ENCODE data around the gene MBNL2. TPM values are rescaled to one million over a fixed set of nuclear protein-coding genes. Genes with fewer than 3 reads are reported as not detected.

Gene MBNL2
- total RNA-seq, 1 experiment from 2014 or later: 17.8 TPM

DNA sequence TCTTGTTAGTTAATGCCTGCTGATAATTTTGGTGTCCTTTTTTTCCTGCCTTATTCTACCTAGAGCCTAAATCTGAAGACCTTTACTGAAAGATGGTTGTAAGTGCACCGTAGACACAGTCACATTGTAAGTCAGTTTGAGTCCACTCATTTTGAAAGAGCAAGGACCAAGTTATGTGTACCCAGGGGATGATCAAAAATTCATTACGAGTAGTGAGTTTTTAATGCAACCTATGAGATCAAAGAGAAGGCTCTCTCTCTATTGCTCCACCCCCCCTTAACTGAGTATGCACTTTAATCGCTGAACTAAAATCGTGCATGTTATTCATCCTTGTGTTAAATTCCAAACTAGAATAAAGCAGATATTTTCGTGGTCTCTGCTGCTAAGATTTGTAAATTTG lies 213.7 kb downstream of the MBNL2 start:
- ChIA-PET CTCF (no interaction called here), POLR2A (ENCODE audit: unreplicated experiment) (interaction anchor here (0.6 kb wide), 1 partner anchor 23 kb away, joined by 3 read pairs; no protein-coding TSS in a partner anchor)
- peaks cover 33% of the 10 kb centered on the region for H3K79me2 ChIP-seq (ENCODE audit: low read length)
- H2AFZ ChIP-seq (ENCODE audit: low read length): peak overlapping the region; percentile 4; the same call in 1 of the 2 replicates
- no TSS peak for BruUV-seq (replicated peaks)
- no peak for ATAC-seq
- no peaks in the 10 kb centered on the region for H3K9me3 ChIP-seq (ENCODE audit: low read length)
- H4K20me1 ChIP-seq (ENCODE audit: low read length): no peaks in the 10 kb centered on the region
- peak overlapping the region; percentile 93 for H3K4me3 ChIP-seq (ENCODE audit: low read length)
- H3K27me3 ChIP-seq (ENCODE audit: low read length): no peaks in the 10 kb centered on the region
- intact Hi-C loops (cut with micrococcal nuclease): loop anchor here (10.0 kb wide), 1 partner anchor 1649 kb away; no protein-coding TSS in a partner anchor
- DNase-seq: no peak
- peak overlapping the region; percentile 21; the same call in 1 of the 2 replicates for H3K9ac ChIP-seq (ENCODE audit: low read length)
- H3K36me3 ChIP-seq (ENCODE audit: low read depth, low read length): no peaks in the 10 kb centered on the region
- peaks cover 9% of the 10 kb centered on the region for H3K4me1 ChIP-seq (ENCODE audit: insufficient read depth, low read length)
- H3K27ac ChIP-seq (ENCODE audit: low read length): no peak overlapping the region
- H3K4me2 ChIP-seq (ENCODE audit: low read length): peak overlapping the region; percentile 93
- no peaks in the 10 kb centered on the region for H3K9me2 ChIP-seq (replicated peaks; ENCODE audit: low read length)
- no peak for TF ChIP-seq EZH2phosphoT487 (IDR thresholded peaks at IDR 0.05; ENCODE audit: borderline replicate concordance, low read length)
- TF ChIP-seq EZH2 (IDR thresholded peaks at IDR 0.05; ENCODE audit: low read length, unreplicated experiment): no peak
- TF ChIP-seq CTCF (conservative IDR thresholded peaks at IDR 0.05; ENCODE audit: low read depth, low read length): no peak
- no peaks in the 10 kb centered on the region for H3F3A ChIP-seq (ENCODE audit: low read length, unreplicated experiment)

DNA sequence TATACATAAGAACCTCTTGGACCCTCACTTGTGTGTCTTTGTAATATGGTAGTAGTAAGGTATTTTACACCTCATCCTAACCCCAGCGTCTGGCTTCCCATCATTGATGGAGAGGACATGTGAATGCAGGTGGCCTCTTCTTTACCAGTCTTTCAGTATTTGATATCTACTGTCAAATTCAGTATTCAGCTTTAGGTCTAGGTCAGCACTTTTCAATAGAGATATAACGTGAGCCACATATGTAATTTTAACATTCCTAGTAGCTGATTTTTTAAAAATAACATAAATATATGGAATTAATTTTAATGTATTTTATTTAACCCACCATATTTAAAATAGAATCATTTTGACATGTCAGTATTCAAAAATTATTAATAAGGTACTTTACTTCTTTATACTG lies 214.7 kb downstream of the MBNL2 start:
- no peak for ATAC-seq
- no peak overlapping the region for H3K9ac ChIP-seq (ENCODE audit: low read length)
- BruUV-seq (replicated peaks): no TSS peak
- H3K9me3 ChIP-seq (ENCODE audit: low read length): no peaks in the 10 kb centered on the region
- ChIA-PET POLR2A (ENCODE audit: unreplicated experiment) (no interaction called here), CTCF (no interaction called here)
- peaks cover 9% of the 10 kb centered on the region for H3K4me1 ChIP-seq (ENCODE audit: insufficient read depth, low read length)
- intact Hi-C loops (cut with micrococcal nuclease): loop anchor here (10.0 kb wide), 1 partner anchor 1648 kb away; no protein-coding TSS in a partner anchor
- no peaks in the 10 kb centered on the region for H3K36me3 ChIP-seq (ENCODE audit: low read depth, low read length)
- no peaks in the 10 kb centered on the region for H3K27me3 ChIP-seq (ENCODE audit: low read length)
- H2AFZ ChIP-seq (ENCODE audit: low read length): no peak overlapping the region
- no peak overlapping the region for H3K4me3 ChIP-seq (ENCODE audit: low read length)
- no peak for TF ChIP-seq EZH2 (IDR thresholded peaks at IDR 0.05; ENCODE audit: low read length, unreplicated experiment)
- no peak for TF ChIP-seq CTCF (conservative IDR thresholded peaks at IDR 0.05; ENCODE audit: low read depth, low read length)
- no peak for TF ChIP-seq EZH2phosphoT487 (IDR thresholded peaks at IDR 0.05; ENCODE audit: borderline replicate concordance, low read length)
- H3K9me2 ChIP-seq (replicated peaks; ENCODE audit: low read length): no peaks in the 10 kb centered on the region
- peak overlapping the region; percentile 93; the same call in 1 of the 2 replicates for H3K4me2 ChIP-seq (ENCODE audit: low read length)
- no peak for DNase-seq
- no peaks in the 10 kb centered on the region for H4K20me1 ChIP-seq (ENCODE audit: low read length)
- no peaks in the 10 kb centered on the region for H3F3A ChIP-seq (ENCODE audit: low read length, unreplicated experiment)
- no peak overlapping the region for H3K27ac ChIP-seq (ENCODE audit: low read length)
- H3K79me2 ChIP-seq (ENCODE audit: low read length): peaks cover 33% of the 10 kb centered on the region

GRCh38 chr13:97437729-97438128 lies 215.6 kb downstream of the MBNL2 start:
- Histone ChIP-seq H3K79me2 (ENCODE audit: low read length) (peaks cover 33% of the 10 kb centered on the region), H3K4me1 (ENCODE audit: insufficient read depth, low read length) (peaks cover 9% of the 10 kb centered on the region), H3F3A (ENCODE audit: low read length, unreplicated experiment) (no peaks in the 10 kb centered on the region), H3K27ac (ENCODE audit: low read length) (no peak overlapping the region), H3K9ac (ENCODE audit: low read length) (no peak overlapping the region), H3K4me2 (ENCODE audit: low read length) (no peak overlapping the region), H3K4me3 (ENCODE audit: low read length) (no peak overlapping the region), H4K20me1 (ENCODE audit: low read length) (no peaks in the 10 kb centered on the region), H3K27me3 (ENCODE audit: low read length) (no peaks in the 10 kb centered on the region), H3K9me2 (replicated peaks; ENCODE audit: low read length) (no peaks in the 10 kb centered on the region), H3K36me3 (ENCODE audit: low read depth, low read length) (no peaks in the 10 kb centered on the region), H3K9me3 (ENCODE audit: low read length) (no peaks in the 10 kb centered on the region), H2AFZ (ENCODE audit: low read length) (no peak overlapping the region)
- DNase-seq (no peak), ATAC-seq (no peak)
- TF ChIP-seq EZH2 (IDR thresholded peaks at IDR 0.05; ENCODE audit: low read length, unreplicated experiment): no peak
- no peak for TF ChIP-seq EZH2phosphoT487 (IDR thresholded peaks at IDR 0.05; ENCODE audit: borderline replicate concordance, low read length)
- TF ChIP-seq CTCF (conservative IDR thresholded peaks at IDR 0.05; ENCODE audit: low read depth, low read length): no peak
- intact Hi-C loops (cut with micrococcal nuclease): loop anchor here (10.0 kb wide), 1 partner anchor 1647 kb away; no protein-coding TSS in a partner anchor
- CTCF ChIA-PET: no interaction called here
- POLR2A ChIA-PET (ENCODE audit: unreplicated experiment): no interaction called here
- no TSS peak for BruUV-seq (replicated peaks)

All from PC-3 (cell line).